IMR-90 (cell line): ENCODE data around the gene HRH2.

Experiments used
- CEBPB ChIP-seq: IDR thresholded peaks from 2 replicates; pipeline ENCODE4 v1.6.1; 2012; ENCODE audit warnings: low read depth, low read length, improper control_type of control experiment
- CHD1 ChIP-seq: IDR thresholded peaks from 2 replicates; pipeline ENCODE4 v1.6.1; 2012; ENCODE audit warnings: low read depth, low read length, improper control_type of control experiment
- FOS ChIP-seq: fragments of 150-350 bp; IDR thresholded peaks from 2 replicates; pipeline ENCODE4 v1.6.1; 2016; ENCODE audit warnings: low read depth, low read length
- POLR2A ChIP-seq: IDR thresholded peaks from 2 replicates; pipeline ENCODE4 v1.6.1; 2012; ENCODE audit warnings: mild to moderate bottlenecking, low read depth, low read length
- RAD21 ChIP-seq: IDR thresholded peaks from 2 replicates; pipeline ENCODE4 v1.6.1; 2012; ENCODE audit warnings: low read length, improper control_type of control experiment
- RCOR1 ChIP-seq: IDR thresholded peaks from 2 replicates; pipeline ENCODE4 v1.6.1; 2012; ENCODE audit warnings: mild to moderate bottlenecking, low read length, improper control_type of control experiment; ENCODE audit not compliant: insufficient replicate concordance
- RFX5 ChIP-seq: IDR thresholded peaks from 2 replicates; pipeline ENCODE4 v1.8.0; 2012; ENCODE audit warnings: low read depth, mild to moderate bottlenecking, low read length, moderate library complexity
- SMC3 ChIP-seq: fragments of 150-350 bp; IDR thresholded peaks from 2 replicates; pipeline ENCODE4 v1.6.1; 2016; ENCODE audit warnings: low read depth, mild to moderate bottlenecking, antibody characterized with exemption, low read length, moderate library complexity
- USF2 ChIP-seq: fragments of 150-350 bp; IDR thresholded peaks from 2 replicates; pipeline ENCODE4 v1.6.1; 2017; ENCODE audit warnings: mild to moderate bottlenecking, antibody characterized with exemption, low read length, low read depth
- TF ChIP-seq, protein P1 (sequence below): conservative IDR thresholded peaks from 2 replicates; pipeline ENCODE4 v1.5.1; 2012; ENCODE audit warnings: mild to moderate bottlenecking, low read depth, low read length, improper control_type of control experiment

- TF ChIP-seq CEBPB (no peak), SMC3 (no peak), RCOR1 (no peak), POLR2A (no peak), RAD21 (no peak), RFX5 (no peak), USF2 (no peak), FOS (no peak), CHD1 (no peak)
- TF ChIP-seq, protein P1, sequence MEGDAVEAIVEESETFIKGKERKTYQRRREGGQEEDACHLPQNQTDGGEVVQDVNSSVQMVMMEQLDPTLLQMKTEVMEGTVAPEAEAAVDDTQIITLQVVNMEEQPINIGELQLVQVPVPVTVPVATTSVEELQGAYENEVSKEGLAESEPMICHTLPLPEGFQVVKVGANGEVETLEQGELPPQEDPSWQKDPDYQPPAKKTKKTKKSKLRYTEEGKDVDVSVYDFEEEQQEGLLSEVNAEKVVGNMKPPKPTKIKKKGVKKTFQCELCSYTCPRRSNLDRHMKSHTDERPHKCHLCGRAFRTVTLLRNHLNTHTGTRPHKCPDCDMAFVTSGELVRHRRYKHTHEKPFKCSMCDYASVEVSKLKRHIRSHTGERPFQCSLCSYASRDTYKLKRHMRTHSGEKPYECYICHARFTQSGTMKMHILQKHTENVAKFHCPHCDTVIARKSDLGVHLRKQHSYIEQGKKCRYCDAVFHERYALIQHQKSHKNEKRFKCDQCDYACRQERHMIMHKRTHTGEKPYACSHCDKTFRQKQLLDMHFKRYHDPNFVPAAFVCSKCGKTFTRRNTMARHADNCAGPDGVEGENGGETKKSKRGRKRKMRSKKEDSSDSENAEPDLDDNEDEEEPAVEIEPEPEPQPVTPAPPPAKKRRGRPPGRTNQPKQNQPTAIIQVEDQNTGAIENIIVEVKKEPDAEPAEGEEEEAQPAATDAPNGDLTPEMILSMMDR: no peak
Observed at GRCh38 chr5:175690586-175690985, 32.7 kb downstream of the HRH2 start.
